Keratinocyte (primary cell): ENCODE measurements around the gene IGSF8.

ENCODE experiments used
- EZH2 ChIP-seq: IDR thresholded peaks from one replicate; pipeline ENCODE4 v1.6.1; 2012; ENCODE audit warnings: inconsistent platforms, mild to moderate bottlenecking, low read length, moderate library complexity
- TF ChIP-seq, protein P1 (sequence below), 3 experiments: IDR thresholded peaks in 1 of 3; conservative IDR thresholded peaks in 1 of 3; optimal IDR thresholded peaks in 1 of 3; 2 replicates in 2 of 3; 3 replicates in 1 of 3; pipeline versions ENCODE3 to v1.5.1; 2011; ENCODE audit warnings: low read length in 3 of 3, mild to moderate bottlenecking in 3 of 3, moderate library complexity in 2 of 3, control low read depth in 1 of 3, inconsistent platforms in 1 of 3; ENCODE audit not compliant: insufficient read depth in 2 of 3; ENCODE audit errors: extremely low read depth in 1 of 3

DNA sequence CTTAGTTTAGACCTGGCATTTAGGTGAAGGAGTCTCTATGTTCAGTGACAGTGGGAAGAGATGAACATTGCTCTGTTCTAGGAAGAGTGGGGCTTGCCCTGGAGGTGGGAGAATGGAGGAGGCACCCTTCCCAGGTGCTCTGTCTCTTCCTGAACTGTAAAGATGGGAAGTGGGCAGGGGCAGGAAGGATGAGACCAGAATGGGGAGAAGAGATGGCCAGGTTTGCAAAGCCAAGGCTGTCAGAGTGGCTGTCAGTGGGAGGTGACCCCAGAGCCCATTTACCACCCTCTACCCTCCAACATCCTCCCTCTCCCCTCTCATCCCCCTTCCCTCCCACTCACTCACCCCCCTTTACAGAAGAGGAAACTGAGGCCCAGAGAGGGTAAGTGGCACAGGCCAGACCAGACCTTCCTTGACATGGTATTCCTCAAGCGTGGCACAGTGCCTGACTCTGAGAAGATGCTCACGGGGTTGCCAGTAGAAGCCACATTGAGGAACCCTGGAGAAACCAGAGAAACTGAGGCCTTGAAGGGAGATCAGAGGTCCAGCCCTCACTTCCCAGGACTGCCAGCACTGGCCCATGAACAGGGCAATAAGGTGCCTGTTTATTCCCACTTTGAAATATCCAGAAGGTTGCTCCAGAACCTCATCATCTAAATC lies 1.4 kb upstream of the IGSF8 start:
- TF ChIP-seq, protein P1, sequence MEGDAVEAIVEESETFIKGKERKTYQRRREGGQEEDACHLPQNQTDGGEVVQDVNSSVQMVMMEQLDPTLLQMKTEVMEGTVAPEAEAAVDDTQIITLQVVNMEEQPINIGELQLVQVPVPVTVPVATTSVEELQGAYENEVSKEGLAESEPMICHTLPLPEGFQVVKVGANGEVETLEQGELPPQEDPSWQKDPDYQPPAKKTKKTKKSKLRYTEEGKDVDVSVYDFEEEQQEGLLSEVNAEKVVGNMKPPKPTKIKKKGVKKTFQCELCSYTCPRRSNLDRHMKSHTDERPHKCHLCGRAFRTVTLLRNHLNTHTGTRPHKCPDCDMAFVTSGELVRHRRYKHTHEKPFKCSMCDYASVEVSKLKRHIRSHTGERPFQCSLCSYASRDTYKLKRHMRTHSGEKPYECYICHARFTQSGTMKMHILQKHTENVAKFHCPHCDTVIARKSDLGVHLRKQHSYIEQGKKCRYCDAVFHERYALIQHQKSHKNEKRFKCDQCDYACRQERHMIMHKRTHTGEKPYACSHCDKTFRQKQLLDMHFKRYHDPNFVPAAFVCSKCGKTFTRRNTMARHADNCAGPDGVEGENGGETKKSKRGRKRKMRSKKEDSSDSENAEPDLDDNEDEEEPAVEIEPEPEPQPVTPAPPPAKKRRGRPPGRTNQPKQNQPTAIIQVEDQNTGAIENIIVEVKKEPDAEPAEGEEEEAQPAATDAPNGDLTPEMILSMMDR (optimal IDR thresholded peaks at IDR 0.05 in 1 of 3, IDR thresholded peaks at IDR 0.05 in 1 of 3, conservative IDR thresholded peaks at IDR 0.05 in 1 of 3; ENCODE audit: extremely low read depth in 1 of 3, insufficient read depth in 2 of 3, low read length in 3 of 3): no peak
- TF ChIP-seq EZH2: no peak
